HG03108 (cell line): ENCODE measurements around the gene PARVB.

Source experiments
- ATAC-seq: cut with Tn5 transposase; IDR thresholded peaks from one replicate; pipeline ENCODE4 v1.9.1; 2021; ENCODE audit warnings: moderate library complexity; ENCODE audit not compliant: unreplicated experiment

PARVB gene

GRCh38 chr22:44026630-44027511 lies 2.8 kb downstream of the PARVB start:
- peak; percentile 38 for ATAC-seq

GRCh38 chr22:44028091-44028490 lies 4.0 kb downstream of the PARVB start:
- no peak for ATAC-seq

GRCh38 chr22:44029069-44029468 lies 5.0 kb downstream of the PARVB start:
- no peak for ATAC-seq

GRCh38 chr22:44030051-44030701 lies 6.1 kb downstream of the PARVB start:
- ATAC-seq, result no peak

- ATAC-seq, result no peak
These were observed 6.6 kb downstream of the PARVB start for GRCh38 chr22:44030702-44031082.

GRCh38 chr22:44031158-44031952 lies 7.3 kb downstream of the PARVB start:
- no peak for ATAC-seq

- no peak for ATAC-seq
These were observed 8.1 kb downstream of the PARVB start for GRCh38 chr22:44032126-44032730.

- no peak for ATAC-seq
These were observed 9.2 kb downstream of the PARVB start for GRCh38 chr22:44033287-44033686.

GRCh38 chr22:44033694-44034093 lies 9.6 kb downstream of the PARVB start:
- no peak for ATAC-seq

- ATAC-seq, result no peak
These were observed 13.6 kb downstream of the PARVB start for GRCh38 chr22:44037519-44038375.

GRCh38 chr22:44039566-44040171 lies 15.6 kb downstream of the PARVB start:
- ATAC-seq, result no peak

GRCh38 chr22:44042249-44043218 lies 18.4 kb downstream of the PARVB start:
- ATAC-seq, result no peak

GRCh38 chr22:44045145-44045544 lies 21.0 kb downstream of the PARVB start:
- ATAC-seq, result no peak

- no peak for ATAC-seq
These were observed 22.5 kb downstream of the PARVB start for GRCh38 chr22:44046485-44047141.

- ATAC-seq, result no peak
These were observed 23.8 kb downstream of the PARVB start for GRCh38 chr22:44047891-44048301.

- ATAC-seq, result no peak
These were observed 25.6 kb downstream of the PARVB start for GRCh38 chr22:44049486-44050231.

- no peak for ATAC-seq
These were observed 26.8 kb downstream of the PARVB start for GRCh38 chr22:44050766-44051355.
